ENCODE data around the gene TBL1XR1.

GRCh38 chr3:177194299-177194698 lies 3.0 kb downstream of the TBL1XR1 start:
- no peak for TF ChIP-seq EZH2phosphoT487 (IDR thresholded peaks at IDR 0.05)
- no peak for TF ChIP-seq EZH2 (IDR thresholded peaks at IDR 0.05)
- TF ChIP-seq CTCF (IDR thresholded peaks at IDR 0.05): no peak

Data from neural progenitor cell (in vitro differentiated cells).